GM21825 (cell line): ENCODE results near the gene PLXNB1.
"Not testable (repeated sequence)": the region's sequence is repeated elsewhere in the genome, so short reads cannot be mapped to it uniquely, and the experiment has no call there.

ENCODE experiments used
- ATAC-seq: cut with Tn5 transposase; IDR thresholded peaks from one replicate; pipeline ENCODE4 v1.9.1; 2021; ENCODE audit warnings: mild to moderate bottlenecking, moderate library complexity; ENCODE audit not compliant: unreplicated experiment

The PLXNB1 gene

GRCh38 chr3:48429960-48430707, at the start of gene PLXNB1:
Gene PLXNB1, minus strand, starts transcription at chr3:48430086. Its CDS starts 5,475 bp downstream, at chr3:48424611.
- ATAC-seq: no peak

GRCh38 chr3:48478626-48479555, 49.0 kb upstream of the PLXNB1 start:
- ATAC-seq: no peak

DNA sequence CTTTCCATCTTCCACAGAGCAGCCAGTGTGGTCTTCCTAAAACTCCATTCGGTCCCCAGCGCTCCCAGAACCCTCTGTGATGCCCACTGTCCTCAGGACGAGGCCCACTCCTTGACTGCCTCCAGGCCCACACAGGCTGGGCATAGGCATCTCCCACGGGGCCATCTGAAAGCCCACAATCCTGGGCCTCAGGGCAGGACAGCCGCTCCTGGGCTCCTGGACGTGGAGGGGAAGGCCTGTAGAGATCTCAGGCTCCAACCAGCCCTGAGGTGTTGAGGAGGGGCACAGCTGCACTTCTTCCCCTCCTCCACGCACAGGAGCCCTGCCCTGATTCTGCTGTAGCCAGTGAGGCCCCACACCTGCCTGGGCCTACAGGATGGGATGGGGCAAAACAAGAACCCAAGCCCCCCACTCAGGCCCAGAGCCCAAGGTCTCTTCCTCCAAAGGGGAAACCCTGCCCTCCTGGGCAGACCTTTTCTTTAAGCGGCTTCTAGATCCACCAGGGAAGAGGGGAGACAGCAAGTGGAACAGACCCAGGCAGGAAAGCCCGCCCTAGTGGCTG, 48.2 kb upstream of the PLXNB1 start:
- ATAC-seq: no peak

DNA sequence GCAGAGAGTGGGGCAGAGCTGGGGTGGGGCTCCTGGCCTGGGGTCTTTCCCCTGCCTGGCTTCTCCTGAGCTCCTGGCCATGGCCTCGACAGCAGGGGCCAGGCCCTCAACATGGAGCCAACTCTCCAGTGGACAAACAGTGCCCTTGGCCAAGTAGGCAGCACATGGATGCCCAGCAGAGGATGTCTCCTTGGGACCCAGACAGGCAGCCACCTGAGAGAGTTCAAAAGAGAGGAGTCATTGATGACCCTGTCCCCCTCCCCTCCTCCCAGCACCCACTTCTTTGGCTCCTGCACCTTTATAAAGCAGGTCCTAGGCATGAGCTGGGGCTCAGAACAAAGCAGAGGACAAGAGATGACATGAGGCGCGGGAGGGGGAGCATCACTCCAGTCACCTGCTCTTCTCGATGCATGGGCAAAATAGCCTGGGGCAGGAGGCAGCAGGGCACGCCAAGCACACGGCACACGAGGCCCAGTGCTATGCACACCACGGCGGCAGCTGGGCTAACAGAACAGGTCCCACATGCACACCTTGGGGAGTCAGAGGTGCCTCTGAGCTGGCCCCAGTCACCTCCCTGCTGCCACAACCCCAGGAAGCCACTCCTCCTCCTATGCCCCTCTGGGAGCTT, 46.7 kb upstream of the PLXNB1 start:
- ATAC-seq: no peak

- no peak for ATAC-seq
Observed at GRCh38 chr3:48475188-48475587, 45.3 kb upstream of the PLXNB1 start.

DNA sequence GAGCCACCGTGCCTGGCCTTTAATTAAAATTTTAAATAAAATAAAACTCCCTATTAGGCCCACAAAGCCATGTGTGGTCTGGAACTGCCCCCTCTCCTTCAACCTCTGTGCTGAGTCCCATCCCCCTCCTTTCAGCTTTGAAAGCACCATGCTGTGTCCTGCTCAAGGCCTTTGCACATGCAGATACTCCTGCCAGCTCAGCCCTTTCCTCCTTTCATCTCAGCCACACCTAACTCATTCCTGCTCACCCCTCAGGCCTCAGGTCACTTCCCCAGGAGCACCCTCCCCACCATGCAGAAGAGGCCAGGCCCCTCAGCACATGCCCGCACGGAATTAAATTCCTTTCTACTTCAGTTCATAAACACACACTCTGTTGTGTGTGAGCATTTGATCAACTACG, 44.7 kb upstream of the PLXNB1 start:
- no peak for ATAC-seq

- not testable (repeated sequence) for ATAC-seq
Observed at GRCh38 chr3:48474031-48474430, 44.1 kb upstream of the PLXNB1 start.

- no peak for ATAC-seq
Observed at GRCh38 chr3:48473617-48473952, 43.7 kb upstream of the PLXNB1 start.

DNA sequence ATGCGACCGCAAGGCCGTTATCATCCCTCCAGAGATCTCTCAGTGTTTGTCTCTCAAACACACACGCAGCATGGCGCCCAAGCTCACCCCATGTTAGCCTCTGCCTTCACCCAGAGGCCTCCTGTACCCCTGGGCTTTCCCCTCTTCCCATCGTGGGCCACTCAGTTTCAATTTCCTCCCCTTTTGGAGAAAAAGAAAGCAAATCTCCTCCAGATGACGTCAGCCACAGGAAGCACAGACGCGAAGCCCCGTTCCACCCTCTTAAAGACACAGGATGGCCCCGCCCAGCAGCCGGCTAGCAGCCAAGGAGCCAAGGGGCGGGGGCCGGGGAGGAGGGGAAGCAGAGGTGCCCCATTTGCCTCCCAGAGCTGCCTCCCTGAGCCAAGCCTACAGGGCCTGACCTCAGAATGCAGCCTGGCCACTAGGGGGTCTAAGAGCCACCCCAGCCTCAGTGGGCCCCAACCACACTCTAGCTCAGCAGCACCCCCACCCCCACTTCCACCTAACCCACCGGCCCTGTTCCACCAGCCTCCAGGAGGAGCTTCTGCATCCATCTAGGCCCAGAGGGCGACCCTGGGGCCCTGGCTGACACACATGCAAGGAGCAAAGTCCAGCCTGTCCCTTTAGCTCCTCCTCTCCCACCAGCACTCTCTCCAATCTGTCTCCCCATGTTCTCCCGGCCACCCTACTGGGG, 43.2 kb upstream of the PLXNB1 start:
- peak; percentile 77 for ATAC-seq

- ATAC-seq: peak; percentile 3
Observed at GRCh38 chr3:48472673-48472922, 42.7 kb upstream of the PLXNB1 start.

DNA sequence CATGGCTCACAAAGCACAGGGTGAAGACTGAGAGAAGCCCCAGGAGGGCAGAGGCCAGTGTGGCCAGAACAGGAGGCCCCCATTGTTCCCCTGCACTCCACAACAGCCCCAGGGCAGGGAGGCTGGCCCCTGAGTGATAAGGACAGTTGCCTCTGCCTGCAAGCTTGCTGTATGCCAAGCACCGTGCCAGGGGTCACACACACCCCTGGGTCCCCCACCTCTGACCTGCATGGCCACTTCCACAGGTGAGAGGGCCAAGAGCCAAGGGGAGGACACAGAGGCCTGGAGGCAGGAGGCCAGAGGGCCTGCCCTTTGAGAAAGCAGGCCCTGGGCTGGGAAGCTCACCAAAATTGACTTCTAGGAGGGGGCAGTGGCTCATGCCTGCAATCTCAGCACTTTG, 40.4 kb upstream of the PLXNB1 start:
- ATAC-seq: no peak

- ATAC-seq: no peak
Observed at GRCh38 chr3:48469046-48469915, 39.4 kb upstream of the PLXNB1 start.

DNA sequence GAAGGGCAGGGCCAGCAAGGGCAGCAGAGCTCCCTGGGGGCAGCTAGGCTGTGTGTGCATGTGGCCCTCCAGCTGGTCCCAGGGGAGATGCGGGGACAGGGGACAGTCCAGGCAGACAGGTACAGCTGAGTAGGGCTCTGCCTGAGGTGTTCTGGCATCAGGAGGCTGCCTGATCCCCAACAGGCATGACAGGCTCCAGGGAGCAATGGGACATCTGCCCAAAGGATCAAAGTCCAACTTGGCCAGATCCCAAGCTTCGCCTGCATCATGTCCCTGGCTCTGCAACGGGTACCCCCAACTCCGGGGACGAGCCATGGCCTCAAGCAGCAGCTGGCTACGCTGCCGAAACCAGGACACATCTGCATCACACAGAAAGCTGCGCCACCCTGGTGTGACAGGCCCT, 38.4 kb upstream of the PLXNB1 start:
- no peak for ATAC-seq

DNA sequence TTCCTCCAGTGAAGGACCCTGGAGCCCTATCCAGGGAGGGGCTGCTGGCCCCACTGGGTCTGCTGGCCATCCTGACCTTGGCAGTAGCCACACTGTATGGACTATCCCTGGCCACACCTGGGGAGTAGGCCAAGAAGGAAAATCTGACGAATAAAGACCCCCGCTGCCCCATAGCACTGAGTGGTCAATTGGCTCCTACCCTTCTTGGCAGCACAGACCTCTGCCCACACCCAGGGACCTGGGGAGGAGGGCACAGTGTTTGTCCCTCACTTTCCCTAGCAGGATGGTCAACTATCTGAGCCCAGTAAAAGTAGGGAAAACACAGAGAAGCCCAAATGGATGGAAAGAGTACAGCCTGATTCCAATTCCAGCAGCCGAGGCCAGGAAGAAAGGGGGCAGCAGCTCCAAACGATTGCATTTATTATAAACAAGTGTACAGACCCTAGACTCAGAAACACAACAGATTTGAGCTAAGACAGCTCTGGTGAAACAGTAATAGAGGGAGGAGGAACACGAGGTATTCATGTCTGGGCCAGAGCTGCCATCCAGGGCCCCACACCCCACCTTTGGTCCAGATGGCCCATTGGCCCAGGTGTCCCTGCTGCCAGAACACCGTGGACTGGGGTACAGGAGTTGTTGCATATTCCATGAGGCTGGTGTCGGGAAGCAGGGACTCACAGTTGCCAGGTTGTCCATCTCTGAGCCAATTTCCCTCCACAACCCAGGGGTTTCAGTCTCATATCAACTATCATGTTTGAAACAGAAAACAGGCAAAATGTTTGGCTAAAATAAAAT, 37.8 kb upstream of the PLXNB1 start:
- ATAC-seq: no peak

GRCh38 chr3:48467110-48467454, 37.2 kb upstream of the PLXNB1 start:
- no peak for ATAC-seq

GRCh38 chr3:48466386-48467109, 36.7 kb upstream of the PLXNB1 start:
- ATAC-seq: no peak

DNA sequence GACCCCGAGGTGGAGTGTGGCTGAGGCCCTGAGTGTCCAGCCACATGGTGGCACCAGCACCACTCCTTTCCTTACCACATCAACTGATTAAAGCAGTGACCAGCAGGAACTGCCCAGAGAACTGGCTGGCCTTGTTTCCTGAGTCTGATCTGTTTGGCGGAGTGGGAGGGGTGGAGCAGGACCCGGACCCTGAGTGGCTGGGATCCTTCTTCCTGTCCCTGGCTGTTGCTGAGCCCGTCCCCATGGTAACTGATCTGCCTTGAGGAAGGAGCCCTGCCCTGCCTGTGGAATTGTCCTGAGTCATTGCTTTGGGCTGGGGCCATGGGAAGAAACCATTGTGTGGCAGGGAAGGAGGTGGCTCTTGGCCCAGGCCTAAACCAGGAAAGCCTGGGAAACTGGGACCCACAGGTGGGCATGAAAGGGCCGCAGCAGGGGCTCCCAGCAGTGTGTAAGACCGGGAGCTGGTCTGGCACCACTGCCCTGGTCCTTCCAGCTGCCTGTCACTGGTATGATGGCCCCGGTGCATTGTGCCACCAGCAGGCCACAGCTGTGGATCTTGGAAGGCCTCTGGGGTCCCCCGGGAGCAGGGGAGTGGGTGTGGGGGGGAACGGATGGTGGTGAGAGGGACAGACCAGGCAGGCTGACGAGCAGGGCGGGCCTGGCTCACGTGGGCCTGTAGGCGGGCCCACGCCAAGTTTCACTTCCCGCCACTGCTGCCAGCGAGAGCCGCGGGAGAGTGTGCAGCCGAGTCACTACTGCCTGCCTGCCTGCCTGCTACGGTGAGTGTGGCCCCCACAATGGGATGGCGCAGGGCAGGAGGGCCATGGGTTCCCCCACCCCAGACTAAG, 35.9 kb upstream of the PLXNB1 start:
- ATAC-seq: peak; percentile 81

GRCh38 chr3:48465237-48465530, 35.3 kb upstream of the PLXNB1 start:
- no peak for ATAC-seq
